ENCODE measurements around the gene PIGBOS1.

GRCh38 chr15:55361048-55361447, 42.1 kb upstream of the PIGBOS1 start:
- TF ChIP-seq CEBPB (IDR thresholded peaks at IDR 0.05) (no peak), FOXM1 (IDR thresholded peaks at IDR 0.05; ENCODE audit: borderline replicate concordance, low read depth) (no peak), MAX (IDR thresholded peaks at IDR 0.05) (no peak), TCF12 (IDR thresholded peaks at IDR 0.05; ENCODE audit: low read depth) (no peak)
- TF ChIP-seq, protein P1, sequence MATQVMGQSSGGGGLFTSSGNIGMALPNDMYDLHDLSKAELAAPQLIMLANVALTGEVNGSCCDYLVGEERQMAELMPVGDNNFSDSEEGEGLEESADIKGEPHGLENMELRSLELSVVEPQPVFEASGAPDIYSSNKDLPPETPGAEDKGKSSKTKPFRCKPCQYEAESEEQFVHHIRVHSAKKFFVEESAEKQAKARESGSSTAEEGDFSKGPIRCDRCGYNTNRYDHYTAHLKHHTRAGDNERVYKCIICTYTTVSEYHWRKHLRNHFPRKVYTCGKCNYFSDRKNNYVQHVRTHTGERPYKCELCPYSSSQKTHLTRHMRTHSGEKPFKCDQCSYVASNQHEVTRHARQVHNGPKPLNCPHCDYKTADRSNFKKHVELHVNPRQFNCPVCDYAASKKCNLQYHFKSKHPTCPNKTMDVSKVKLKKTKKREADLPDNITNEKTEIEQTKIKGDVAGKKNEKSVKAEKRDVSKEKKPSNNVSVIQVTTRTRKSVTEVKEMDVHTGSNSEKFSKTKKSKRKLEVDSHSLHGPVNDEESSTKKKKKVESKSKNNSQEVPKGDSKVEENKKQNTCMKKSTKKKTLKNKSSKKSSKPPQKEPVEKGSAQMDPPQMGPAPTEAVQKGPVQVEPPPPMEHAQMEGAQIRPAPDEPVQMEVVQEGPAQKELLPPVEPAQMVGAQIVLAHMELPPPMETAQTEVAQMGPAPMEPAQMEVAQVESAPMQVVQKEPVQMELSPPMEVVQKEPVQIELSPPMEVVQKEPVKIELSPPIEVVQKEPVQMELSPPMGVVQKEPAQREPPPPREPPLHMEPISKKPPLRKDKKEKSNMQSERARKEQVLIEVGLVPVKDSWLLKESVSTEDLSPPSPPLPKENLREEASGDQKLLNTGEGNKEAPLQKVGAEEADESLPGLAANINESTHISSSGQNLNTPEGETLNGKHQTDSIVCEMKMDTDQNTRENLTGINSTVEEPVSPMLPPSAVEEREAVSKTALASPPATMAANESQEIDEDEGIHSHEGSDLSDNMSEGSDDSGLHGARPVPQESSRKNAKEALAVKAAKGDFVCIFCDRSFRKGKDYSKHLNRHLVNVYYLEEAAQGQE (IDR thresholded peaks at IDR 0.05; ENCODE audit: low read depth), result no peak
